ENCODE results near the gene PATJ.

- TF ChIP-seq EP300 (IDR thresholded peaks at IDR 0.05; ENCODE audit: low read depth) (no peak), POLR2AphosphoS5 (IDR thresholded peaks at IDR 0.05) (no peak)
These were observed 269.8 kb downstream of the PATJ start for GRCh38 chr1:62012095-62012494.
